Spleen (tissue), 7 donors: Measurements from ENCODE around the gene PLBD2.

ENCODE experiments used
- CTCF ChIP-seq, 11 experiments: fragments of 200-600 bp in 7 of 11; fragments of 450-650 bp in 4 of 11; sonication (generic) in 4 of 11; IDR thresholded peaks in 8 of 11; conservative IDR thresholded peaks in 3 of 11; 1 replicate in 7 of 11; 2 replicates in 4 of 11; pipeline versions ENCODE4 v1.4.0 to v1.8.0; 2016 to 2021; ENCODE audit warnings: antibody characterized with exemption in 11 of 11, inconsistent platforms in 4 of 11, mild to moderate bottlenecking in 1 of 11
- POLR2A ChIP-seq, 3 donors: fragments of 450-650 bp; IDR thresholded peaks; one replicate each; pipeline ENCODE4 v1.5.1; 2017; ENCODE audit warnings: antibody characterized with exemption in 3 of 3, mild to moderate bottlenecking in 1 of 3
- donor health status: DM: no; HTN: no; CAD: no; lungs with moderate emphysema.
- donor health status: DM: no; HTN: no; CAD: no.
- donor health status: DM: no; HTN: no; CAD: no.

GRCh38 chr12:113314121-113314529 lies 44.3 kb upstream of the PLBD2 start:
- TF ChIP-seq CTCF (IDR thresholded peaks at IDR 0.05 in 8 of 11, conservative IDR thresholded peaks at IDR 0.05 in 3 of 11) (no peak), POLR2A (IDR thresholded peaks at IDR 0.05) (no peak)
